SJSA1 (cell line): ENCODE data around the gene KLB. TPM values are rescaled to one million over a fixed set of nuclear protein-coding genes. Genes with fewer than 3 reads are reported as not detected.

Source experiments
- DNase-seq, 2 experiments: peaks; one replicate each; pipeline ENCODE4 v3.0.0-alpha.2; 2015 to 2020; ENCODE audit warnings: low spot score in 2 of 2, low read depth in 1 of 2
- H3K27ac ChIP-seq: fragments of 250-450 bp; sonication (Bioruptor Pico); 2 replicates; pipeline ENCODE4 v1.5.1; 2020; ENCODE audit warnings: mild to moderate bottlenecking, moderate library complexity
- H3K27me3 ChIP-seq: fragments of 250-450 bp; sonication (Bioruptor Pico); replicated peaks from 2 replicates; pipeline ENCODE4 v1.5.1; 2020; ENCODE audit warnings: mild to moderate bottlenecking, moderate library complexity
- H3K36me3 ChIP-seq: fragments of 250-450 bp; sonication (Bioruptor Pico); 2 replicates; pipeline ENCODE4 v1.5.1; 2020; ENCODE audit warnings: mild to moderate bottlenecking
- H3K4me1 ChIP-seq: fragments of 250-450 bp; sonication (Bioruptor Pico); replicated peaks from 2 replicates; pipeline ENCODE4 v1.6.1; 2021; ENCODE audit warnings: mild to moderate bottlenecking
- H3K4me3 ChIP-seq: fragments of 250-450 bp; sonication (Bioruptor Pico); 2 replicates; pipeline ENCODE4 v1.5.1; 2020; ENCODE audit warnings: mild to moderate bottlenecking
- H3K9me3 ChIP-seq: fragments of 250-450 bp; sonication (Bioruptor Pico); replicated peaks from 2 replicates; pipeline ENCODE4 v1.5.1; 2020; ENCODE audit warnings: mild to moderate bottlenecking
- total RNA-seq: library from RNA; depleted of rRNA; stranded (reverse); fragments of >200 nt; shearing (Covaris generic); gene quantifications from 2 replicates; pipeline ENCODE4 v1.2.3, GENCODE V29; 2014; rRNA removed

The KLB gene
- total RNA-seq, 1 experiment from 2014 or later, result not detected

GRCh38 chr4:39486221-39486804 is 79.6 kb downstream of the KLB start:
- no peaks in the 10 kb centered on the region for H3K4me1 ChIP-seq
- no peak for DNase-seq
- no peaks in the 10 kb centered on the region for H3K27me3 ChIP-seq
- H3K4me3 ChIP-seq, result no peak overlapping the region
- no peaks in the 10 kb centered on the region for H3K9me3 ChIP-seq
- H3K36me3 ChIP-seq, result no peaks in the 10 kb centered on the region
- no peak overlapping the region for H3K27ac ChIP-seq

GRCh38 chr4:39490322-39490721 is 83.6 kb downstream of the KLB start:
- Histone ChIP-seq H3K4me1 (no peaks in the 10 kb centered on the region), H3K4me3 (no peak overlapping the region), H3K9me3 (no peaks in the 10 kb centered on the region), H3K36me3 (no peaks in the 10 kb centered on the region), H3K27me3 (no peaks in the 10 kb centered on the region), H3K27ac (no peak overlapping the region)
- no peak for DNase-seq

- no peaks in the 10 kb centered on the region for H3K9me3 ChIP-seq
- peaks cover 5% of the 10 kb centered on the region; the same call in 1 of the 2 replicates for H3K36me3 ChIP-seq
- no peak overlapping the region for H3K4me3 ChIP-seq
- no peaks in the 10 kb centered on the region for H3K4me1 ChIP-seq
- DNase-seq, result no peak
- H3K27ac ChIP-seq, result no peak overlapping the region
- H3K27me3 ChIP-seq, result no peaks in the 10 kb centered on the region
Measured at GRCh38 chr4:39494354-39494753, 87.6 kb downstream of the KLB start.

- Histone ChIP-seq H3K9me3 (no peaks in the 10 kb centered on the region), H3K4me1 (no peaks in the 10 kb centered on the region), H3K27me3 (no peaks in the 10 kb centered on the region), H3K27ac (no peak overlapping the region), H3K4me3 (no peak overlapping the region), H3K36me3 (peaks cover 5% of the 10 kb centered on the region; the same call in 1 of the 2 replicates)
- DNase-seq, result no peak
Measured at GRCh38 chr4:39495446-39496213, 88.9 kb downstream of the KLB start.

GRCh38 chr4:39497909-39498726 is 91.4 kb downstream of the KLB start:
- no peaks in the 10 kb centered on the region for H3K27me3 ChIP-seq
- DNase-seq, result no peak
- no peaks in the 10 kb centered on the region for H3K4me1 ChIP-seq
- no peak overlapping the region for H3K27ac ChIP-seq
- H3K9me3 ChIP-seq, result no peaks in the 10 kb centered on the region
- no peak overlapping the region for H3K4me3 ChIP-seq
- H3K36me3 ChIP-seq, result peaks cover 5% of the 10 kb centered on the region; the same call in 1 of the 2 replicates

GRCh38 chr4:39498727-39499020 is 91.9 kb downstream of the KLB start:
- H3K27ac ChIP-seq, result no peak overlapping the region
- no peaks in the 10 kb centered on the region for H3K9me3 ChIP-seq
- H3K4me1 ChIP-seq, result no peaks in the 10 kb centered on the region
- no peak for DNase-seq
- H3K4me3 ChIP-seq, result no peak overlapping the region
- H3K27me3 ChIP-seq, result no peaks in the 10 kb centered on the region
- H3K36me3 ChIP-seq, result peaks cover 7% of the 10 kb centered on the region; the same call in 1 of the 2 replicates

Other genes starting within 250 kb of the KLB start
- 4.1 and 11.1 TPM in 2 replicates for gene WDR19, start 224.4 kb upstream of the KLB start, total RNA-seq
- 51.5 and 57.9 TPM in 2 replicates for gene RFC1, start 40.6 kb upstream of the KLB start, total RNA-seq
- 868 and 1,737 TPM in 2 replicates for gene RPL9, start 52.0 kb downstream of the KLB start, total RNA-seq
- gene LIAS, start 52.1 kb downstream of the KLB start, total RNA-seq, result 4.8 and 8.2 TPM in 2 replicates
- gene UGDH, start 120.5 kb downstream of the KLB start, total RNA-seq, result 18.2 and 27.4 TPM in 2 replicates
- 12.6 and 16.1 TPM in 2 replicates for gene SMIM14, start 231.9 kb downstream of the KLB start, total RNA-seq